HepG2 (cell line): ENCODE results near the gene CARMIL1. TPM values are rescaled to one million over a fixed set of nuclear protein-coding genes. Genes with fewer than 3 reads are reported as not detected.
A peak's percentile ranks its signal among the peaks of the same experiment; 100 is the strongest.

ENCODE experiments used
- ATF1 ChIP-seq: IDR thresholded peaks from 2 replicates; pipeline ENCODE4 v1.6.1; 2016; ENCODE audit warnings: mild to moderate bottlenecking, control low read depth
- CBX1 ChIP-seq: IDR thresholded peaks from one replicate; pipeline ENCODE4 v1.6.1; 2016; ENCODE audit warnings: antibody characterized with exemption, low read depth
- GFI1 ChIP-seq: sonication (generic); formaldehyde crosslinking; IDR thresholded peaks from 2 replicates; pipeline ENCODE4 v1.5.0; 2020; ENCODE audit warnings: missing genetic modification reagents, mild to moderate bottlenecking, borderline replicate concordance
- HDAC2 ChIP-seq: sonication (generic); formaldehyde crosslinking; IDR thresholded peaks from 2 replicates; pipeline ENCODE4 v1.4.0; 2020; ENCODE audit warnings: missing genetic modification reagents
- MTA1 ChIP-seq: sonication (generic); formaldehyde crosslinking; IDR thresholded peaks from 2 replicates; pipeline ENCODE4 v1.4.0; 2020; ENCODE audit warnings: missing genetic modification reagents, mild to moderate bottlenecking, borderline replicate concordance
- NFIB ChIP-seq: sonication (generic); formaldehyde crosslinking; IDR thresholded peaks from 2 replicates; pipeline ENCODE4 v1.9.0; 2021; ENCODE audit warnings: missing genetic modification reagents, mild to moderate bottlenecking, borderline replicate concordance
- SOX6 ChIP-seq, 2 experiments: fragments of 450-650 bp in 1 of 2; sonication (generic) in 1 of 2; formaldehyde crosslinking in 1 of 2; IDR thresholded peaks; 2 replicates each; pipeline versions ENCODE4 v1.4.0 to v1.6.1; 2017 to 2020; ENCODE audit warnings: antibody characterized with exemption in 1 of 2, mild to moderate bottlenecking in 1 of 2, missing genetic modification reagents in 1 of 2
- SP5 ChIP-seq: IDR thresholded peaks from 2 replicates; pipeline ENCODE4 v1.6.1; 2016; ENCODE audit warnings: low read depth, borderline replicate concordance
- ZKSCAN8 ChIP-seq: IDR thresholded peaks from 2 replicates; pipeline ENCODE4 v1.6.1; 2016; ENCODE audit warnings: borderline replicate concordance, missing genetic modification reagents, missing compliant biosample characterization
- ZNF331 ChIP-seq: sonication (generic); formaldehyde crosslinking; IDR thresholded peaks from 2 replicates; pipeline ENCODE4 v1.4.0; 2020; ENCODE audit warnings: missing genetic modification reagents
- polyA plus RNA-seq, 8 experiments: library from polyadenylated mRNA; depleted of rRNA in 3 of 8; stranded (reverse) in 7 of 8; unstranded in 1 of 8; fragments of >200 nt; fragmentation: Illumina TruSeq in 4 of 8; extraction: Trizol in 4 of 8; gene quantifications; 2 replicates each; pipeline versions ENCODE4 v1.2.1 to v1.2.3, GENCODE V29; 2011 to 2016; ENCODE audit warnings: low read depth in 4 of 8, missing spikeins in 1 of 8, mixed read lengths in 1 of 8; ENCODE audit not compliant: insufficient read depth in 1 of 8
- total RNA-seq, 5 experiments: library from RNA; depleted of rRNA; stranded (reverse); fragments of >200 nt; fragmentation: Illumina TruSeq; extraction: Trizol; gene quantifications; 2 replicates each; pipeline ENCODE4 v1.2.3, GENCODE V29; 2016; ENCODE audit warnings: low read depth in 1 of 5
- TF ChIP-seq, protein P1 (sequence below), 2 experiments: sonication (generic) in 1 of 2; formaldehyde crosslinking in 1 of 2; IDR thresholded peaks; 2 replicates each; pipeline versions ENCODE4 v1.4.0 to v1.6.1; 2018 to 2020; ENCODE audit warnings: missing genetic modification reagents in 2 of 2, borderline replicate concordance in 1 of 2, low read depth in 1 of 2, mild to moderate bottlenecking in 1 of 2, missing biosample characterization in 1 of 2
- TF ChIP-seq, protein P2 (sequence below): IDR thresholded peaks from 2 replicates; pipeline ENCODE4 v1.6.1; 2016
- TF ChIP-seq, protein P3 (sequence below): IDR thresholded peaks from 2 replicates; pipeline ENCODE4 v1.4.0; 2020; ENCODE audit warnings: mild to moderate bottlenecking, missing genetic modification reagents
- TF ChIP-seq, protein P4 (sequence below): sonication (generic); formaldehyde crosslinking; IDR thresholded peaks from 2 replicates; pipeline ENCODE4 v1.8.0; 2022; ENCODE audit warnings: mild to moderate bottlenecking, missing genetic modification reagents, borderline replicate concordance
- TF ChIP-seq, protein P5 (sequence below): sonication (generic); formaldehyde crosslinking; IDR thresholded peaks from 2 replicates; pipeline ENCODE4 v1.9.0; 2021; ENCODE audit warnings: missing genetic modification reagents, borderline replicate concordance
- TF ChIP-seq, protein P6 (sequence below): sonication (generic); formaldehyde crosslinking; IDR thresholded peaks from 2 replicates; pipeline ENCODE4 v1.4.0; 2020; ENCODE audit warnings: missing genetic modification reagents, borderline replicate concordance
- TF ChIP-seq, protein P7 (sequence below): IDR thresholded peaks from 2 replicates; pipeline ENCODE4 v1.6.1; 2016; ENCODE audit warnings: mild to moderate bottlenecking, missing biosample characterization, missing genetic modification reagents

CARMIL1 gene
- total and polyA plus RNA-seq, 2 of the 13 experiments (the other 11 are each of a cell fraction or from before 2014, with no cell fraction given), result 1.8 to 2.6 TPM

DNA sequence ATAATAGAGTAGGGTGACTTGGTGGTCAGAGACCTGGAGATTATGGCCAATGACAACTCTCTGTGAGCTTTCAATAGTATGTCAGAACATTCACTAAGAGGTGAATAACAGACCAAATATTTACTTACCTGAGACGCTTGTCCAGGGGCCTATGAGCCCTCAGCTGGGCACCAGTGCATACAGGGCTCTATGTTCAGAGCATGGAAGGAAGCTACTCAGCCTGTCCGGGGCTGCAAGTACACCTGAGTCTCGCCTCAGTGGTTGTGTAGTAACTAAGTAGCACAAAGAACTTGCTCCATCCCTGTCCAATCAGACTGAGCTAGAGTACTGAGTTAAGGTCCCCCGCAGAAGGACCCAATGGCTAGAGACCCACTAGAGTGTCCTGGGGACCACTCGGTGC lies 361.3 kb downstream of the CARMIL1 start (continued):
- TF ChIP-seq NFIB (CRISPR knock-in tag) (no peak), ATF1 (CRISPR knock-in tag) (no peak), SP5 (CRISPR knock-in tag) (0 out of 2 replicates have a peak, but pooled peaks have one; percentile 19), CBX1 (no peak), ZKSCAN8 (peak; percentile 66; the same call in 1 of the 2 replicates), SOX6 (IDR thresholded peaks at IDR 0.05) (no peak), SOX6 (CRISPR knock-in tag; IDR thresholded peaks at IDR 0.05) (peak; percentile 80), MTA1 (CRISPR knock-in tag) (no peak), ZNF331 (peak; percentile 75), GFI1 (CRISPR knock-in tag) (0 out of 2 replicates have a peak, but pooled peaks have one; percentile 24), HDAC2 (CRISPR knock-in tag) (peak; percentile 77)
- TF ChIP-seq, protein P1, sequence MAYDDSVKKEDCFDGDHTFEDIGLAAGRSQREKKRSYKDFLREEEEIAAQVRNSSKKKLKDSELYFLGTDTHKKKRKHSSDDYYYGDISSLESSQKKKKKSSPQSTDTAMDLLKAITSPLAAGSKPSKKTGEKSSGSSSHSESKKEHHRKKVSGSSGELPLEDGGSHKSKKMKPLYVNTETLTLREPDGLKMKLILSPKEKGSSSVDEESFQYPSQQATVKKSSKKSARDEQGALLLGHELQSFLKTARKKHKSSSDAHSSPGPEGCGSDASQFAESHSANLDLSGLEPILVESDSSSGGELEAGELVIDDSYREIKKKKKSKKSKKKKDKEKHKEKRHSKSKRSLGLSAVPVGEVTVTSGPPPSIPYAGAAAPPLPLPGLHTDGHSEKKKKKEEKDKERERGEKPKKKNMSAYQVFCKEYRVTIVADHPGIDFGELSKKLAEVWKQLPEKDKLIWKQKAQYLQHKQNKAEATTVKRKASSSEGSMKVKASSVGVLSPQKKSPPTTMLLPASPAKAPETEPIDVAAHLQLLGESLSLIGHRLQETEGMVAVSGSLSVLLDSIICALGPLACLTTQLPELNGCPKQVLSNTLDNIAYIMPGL (CRISPR knock-in tag; IDR thresholded peaks at IDR 0.05; ENCODE audit: borderline replicate concordance in 1 of 2, low read depth in 1 of 2), result no peak
- TF ChIP-seq, protein P2, sequence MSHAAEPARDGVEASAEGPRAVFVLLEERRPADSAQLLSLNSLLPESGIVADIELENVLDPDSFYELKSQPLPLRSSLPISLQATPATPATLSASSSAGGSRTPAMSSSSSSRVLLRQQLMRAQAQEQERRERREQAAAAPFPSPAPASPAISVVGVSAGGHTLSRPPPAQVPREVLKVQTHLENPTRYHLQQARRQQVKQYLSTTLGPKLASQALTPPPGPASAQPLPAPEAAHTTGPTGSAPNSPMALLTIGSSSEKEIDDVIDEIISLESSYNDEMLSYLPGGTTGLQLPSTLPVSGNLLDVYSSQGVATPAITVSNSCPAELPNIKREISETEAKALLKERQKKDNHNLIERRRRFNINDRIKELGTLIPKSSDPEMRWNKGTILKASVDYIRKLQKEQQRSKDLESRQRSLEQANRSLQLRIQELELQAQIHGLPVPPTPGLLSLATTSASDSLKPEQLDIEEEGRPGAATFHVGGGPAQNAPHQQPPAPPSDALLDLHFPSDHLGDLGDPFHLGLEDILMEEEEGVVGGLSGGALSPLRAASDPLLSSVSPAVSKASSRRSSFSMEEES (CRISPR knock-in tag), result 0 out of 2 replicates have a peak, but pooled peaks have one; percentile 25
- TF ChIP-seq, protein P3, sequence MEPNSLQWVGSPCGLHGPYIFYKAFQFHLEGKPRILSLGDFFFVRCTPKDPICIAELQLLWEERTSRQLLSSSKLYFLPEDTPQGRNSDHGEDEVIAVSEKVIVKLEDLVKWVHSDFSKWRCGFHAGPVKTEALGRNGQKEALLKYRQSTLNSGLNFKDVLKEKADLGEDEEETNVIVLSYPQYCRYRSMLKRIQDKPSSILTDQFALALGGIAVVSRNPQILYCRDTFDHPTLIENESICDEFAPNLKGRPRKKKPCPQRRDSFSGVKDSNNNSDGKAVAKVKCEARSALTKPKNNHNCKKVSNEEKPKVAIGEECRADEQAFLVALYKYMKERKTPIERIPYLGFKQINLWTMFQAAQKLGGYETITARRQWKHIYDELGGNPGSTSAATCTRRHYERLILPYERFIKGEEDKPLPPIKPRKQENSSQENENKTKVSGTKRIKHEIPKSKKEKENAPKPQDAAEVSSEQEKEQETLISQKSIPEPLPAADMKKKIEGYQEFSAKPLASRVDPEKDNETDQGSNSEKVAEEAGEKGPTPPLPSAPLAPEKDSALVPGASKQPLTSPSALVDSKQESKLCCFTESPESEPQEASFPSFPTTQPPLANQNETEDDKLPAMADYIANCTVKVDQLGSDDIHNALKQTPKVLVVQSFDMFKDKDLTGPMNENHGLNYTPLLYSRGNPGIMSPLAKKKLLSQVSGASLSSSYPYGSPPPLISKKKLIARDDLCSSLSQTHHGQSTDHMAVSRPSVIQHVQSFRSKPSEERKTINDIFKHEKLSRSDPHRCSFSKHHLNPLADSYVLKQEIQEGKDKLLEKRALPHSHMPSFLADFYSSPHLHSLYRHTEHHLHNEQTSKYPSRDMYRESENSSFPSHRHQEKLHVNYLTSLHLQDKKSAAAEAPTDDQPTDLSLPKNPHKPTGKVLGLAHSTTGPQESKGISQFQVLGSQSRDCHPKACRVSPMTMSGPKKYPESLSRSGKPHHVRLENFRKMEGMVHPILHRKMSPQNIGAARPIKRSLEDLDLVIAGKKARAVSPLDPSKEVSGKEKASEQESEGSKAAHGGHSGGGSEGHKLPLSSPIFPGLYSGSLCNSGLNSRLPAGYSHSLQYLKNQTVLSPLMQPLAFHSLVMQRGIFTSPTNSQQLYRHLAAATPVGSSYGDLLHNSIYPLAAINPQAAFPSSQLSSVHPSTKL (CRISPR knock-in tag), result peak; percentile 88
- TF ChIP-seq, protein P4, sequence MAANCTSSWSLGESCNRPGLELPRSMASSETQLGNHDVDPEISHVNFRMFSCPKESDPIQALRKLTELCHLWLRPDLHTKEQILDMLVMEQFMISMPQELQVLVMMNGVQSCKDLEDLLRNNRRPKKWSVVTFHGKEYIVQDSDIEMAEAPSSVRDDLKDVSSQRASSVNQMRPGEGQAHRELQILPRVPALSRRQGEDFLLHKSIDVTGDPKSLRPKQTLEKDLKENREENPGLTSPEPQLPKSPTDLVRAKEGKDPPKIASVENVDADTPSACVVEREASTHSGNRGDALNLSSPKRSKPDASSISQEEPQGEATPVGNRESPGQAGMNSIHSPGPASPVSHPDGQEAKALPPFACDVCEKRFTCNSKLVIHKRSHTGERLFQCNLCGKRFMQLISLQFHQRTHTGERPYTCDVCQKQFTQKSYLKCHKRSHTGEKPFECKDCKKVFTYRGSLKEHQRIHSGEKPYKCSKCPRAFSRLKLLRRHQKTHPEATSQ, result peak; percentile 47; the same call in 1 of the 2 replicates
- TF ChIP-seq, protein P5, sequence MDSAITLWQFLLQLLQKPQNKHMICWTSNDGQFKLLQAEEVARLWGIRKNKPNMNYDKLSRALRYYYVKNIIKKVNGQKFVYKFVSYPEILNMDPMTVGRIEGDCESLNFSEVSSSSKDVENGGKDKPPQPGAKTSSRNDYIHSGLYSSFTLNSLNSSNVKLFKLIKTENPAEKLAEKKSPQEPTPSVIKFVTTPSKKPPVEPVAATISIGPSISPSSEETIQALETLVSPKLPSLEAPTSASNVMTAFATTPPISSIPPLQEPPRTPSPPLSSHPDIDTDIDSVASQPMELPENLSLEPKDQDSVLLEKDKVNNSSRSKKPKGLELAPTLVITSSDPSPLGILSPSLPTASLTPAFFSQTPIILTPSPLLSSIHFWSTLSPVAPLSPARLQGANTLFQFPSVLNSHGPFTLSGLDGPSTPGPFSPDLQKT, result no peak
- TF ChIP-seq, protein P6, sequence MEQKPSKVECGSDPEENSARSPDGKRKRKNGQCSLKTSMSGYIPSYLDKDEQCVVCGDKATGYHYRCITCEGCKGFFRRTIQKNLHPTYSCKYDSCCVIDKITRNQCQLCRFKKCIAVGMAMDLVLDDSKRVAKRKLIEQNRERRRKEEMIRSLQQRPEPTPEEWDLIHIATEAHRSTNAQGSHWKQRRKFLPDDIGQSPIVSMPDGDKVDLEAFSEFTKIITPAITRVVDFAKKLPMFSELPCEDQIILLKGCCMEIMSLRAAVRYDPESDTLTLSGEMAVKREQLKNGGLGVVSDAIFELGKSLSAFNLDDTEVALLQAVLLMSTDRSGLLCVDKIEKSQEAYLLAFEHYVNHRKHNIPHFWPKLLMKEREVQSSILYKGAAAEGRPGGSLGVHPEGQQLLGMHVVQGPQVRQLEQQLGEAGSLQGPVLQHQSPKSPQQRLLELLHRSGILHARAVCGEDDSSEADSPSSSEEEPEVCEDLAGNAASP, result peak; percentile 51; the same call in 1 of the 2 replicates
- TF ChIP-seq, protein P7, sequence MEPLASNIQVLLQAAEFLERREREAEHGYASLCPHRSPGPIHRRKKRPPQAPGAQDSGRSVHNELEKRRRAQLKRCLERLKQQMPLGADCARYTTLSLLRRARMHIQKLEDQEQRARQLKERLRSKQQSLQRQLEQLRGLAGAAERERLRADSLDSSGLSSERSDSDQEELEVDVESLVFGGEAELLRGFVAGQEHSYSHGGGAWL (CRISPR knock-in tag), result no peak
